Measurements from ENCODE around the gene HIP1. TPM values are rescaled to one million over a fixed set of nuclear protein-coding genes. Genes with fewer than 3 reads are reported as not detected.
"Not testable (repeated sequence)": the region's sequence is repeated elsewhere in the genome, so short reads cannot be mapped to it uniquely, and the experiment has no call there.

HIP1 gene
- total RNA-seq, 1 donor from 2014 or later: 11.8 TPM

GRCh38 chr7:75712517-75713361, 26.0 kb downstream of the HIP1 start:
- DNase-seq: no peak

GRCh38 chr7:75711656-75712514, 26.9 kb downstream of the HIP1 start:
- peak; percentile 10 for DNase-seq

GRCh38 chr7:75711076-75711475, 27.7 kb downstream of the HIP1 start:
- no peak for DNase-seq

- no peak for DNase-seq
Measured at GRCh38 chr7:75704928-75705327, 33.8 kb downstream of the HIP1 start.

- no peak for DNase-seq
Measured at GRCh38 chr7:75702515-75702914, 36.2 kb downstream of the HIP1 start.

- no peak for DNase-seq
Measured at GRCh38 chr7:75699993-75700392, 38.7 kb downstream of the HIP1 start.

- no peak for DNase-seq
Measured at GRCh38 chr7:75698358-75698757, 40.4 kb downstream of the HIP1 start.

- no peak for DNase-seq
Measured at GRCh38 chr7:75696263-75697037, 42.3 kb downstream of the HIP1 start.

- no peak for DNase-seq
Measured at GRCh38 chr7:75694638-75695399, 43.9 kb downstream of the HIP1 start.

- not testable (repeated sequence) for DNase-seq
Measured at GRCh38 chr7:75693668-75694067, 45.1 kb downstream of the HIP1 start.

- DNase-seq: no peak
Measured at GRCh38 chr7:75691793-75692543, 46.8 kb downstream of the HIP1 start.

- DNase-seq: no peak
Measured at GRCh38 chr7:75690121-75690523, 48.6 kb downstream of the HIP1 start.

GRCh38 chr7:75689246-75690099, 49.3 kb downstream of the HIP1 start:
- no peak for DNase-seq

- no peak for DNase-seq
Measured at GRCh38 chr7:75688200-75689136, 50.3 kb downstream of the HIP1 start.

GRCh38 chr7:75687246-75688088, 51.3 kb downstream of the HIP1 start:
- no peak for DNase-seq

- no peak for DNase-seq
Measured at GRCh38 chr7:75686551-75686950, 52.2 kb downstream of the HIP1 start.

GRCh38 chr7:75682052-75682451, 56.7 kb downstream of the HIP1 start:
- not testable (repeated sequence) for DNase-seq

GRCh38 chr7:75679060-75679459, 59.7 kb downstream of the HIP1 start:
- no peak for DNase-seq

Data from skin of body (tissue), 2 donors.